Stimulated activated CD4-positive, alpha-beta T cell treated with anti-CD3 and anti-CD28 coated beads, TNF-alpha, amount 100 ng/mL, for 24 hours (primary cell): Measurements from ENCODE around the gene WDR4.
"Not testable (repeated sequence)": the region's sequence is repeated elsewhere in the genome, so short reads cannot be mapped to it uniquely, and the experiment has no call there.

Experiments
- DNase-seq, 3 experiments: peaks; one replicate each; pipeline ENCODE4 v3.0.0-alpha.2; 2020; ENCODE audit warnings: low read depth in 3 of 3

Gene WDR4, protein sequence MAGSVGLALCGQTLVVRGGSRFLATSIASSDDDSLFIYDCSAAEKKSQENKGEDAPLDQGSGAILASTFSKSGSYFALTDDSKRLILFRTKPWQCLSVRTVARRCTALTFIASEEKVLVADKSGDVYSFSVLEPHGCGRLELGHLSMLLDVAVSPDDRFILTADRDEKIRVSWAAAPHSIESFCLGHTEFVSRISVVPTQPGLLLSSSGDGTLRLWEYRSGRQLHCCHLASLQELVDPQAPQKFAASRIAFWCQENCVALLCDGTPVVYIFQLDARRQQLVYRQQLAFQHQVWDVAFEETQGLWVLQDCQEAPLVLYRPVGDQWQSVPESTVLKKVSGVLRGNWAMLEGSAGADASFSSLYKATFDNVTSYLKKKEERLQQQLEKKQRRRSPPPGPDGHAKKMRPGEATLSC

DNA sequence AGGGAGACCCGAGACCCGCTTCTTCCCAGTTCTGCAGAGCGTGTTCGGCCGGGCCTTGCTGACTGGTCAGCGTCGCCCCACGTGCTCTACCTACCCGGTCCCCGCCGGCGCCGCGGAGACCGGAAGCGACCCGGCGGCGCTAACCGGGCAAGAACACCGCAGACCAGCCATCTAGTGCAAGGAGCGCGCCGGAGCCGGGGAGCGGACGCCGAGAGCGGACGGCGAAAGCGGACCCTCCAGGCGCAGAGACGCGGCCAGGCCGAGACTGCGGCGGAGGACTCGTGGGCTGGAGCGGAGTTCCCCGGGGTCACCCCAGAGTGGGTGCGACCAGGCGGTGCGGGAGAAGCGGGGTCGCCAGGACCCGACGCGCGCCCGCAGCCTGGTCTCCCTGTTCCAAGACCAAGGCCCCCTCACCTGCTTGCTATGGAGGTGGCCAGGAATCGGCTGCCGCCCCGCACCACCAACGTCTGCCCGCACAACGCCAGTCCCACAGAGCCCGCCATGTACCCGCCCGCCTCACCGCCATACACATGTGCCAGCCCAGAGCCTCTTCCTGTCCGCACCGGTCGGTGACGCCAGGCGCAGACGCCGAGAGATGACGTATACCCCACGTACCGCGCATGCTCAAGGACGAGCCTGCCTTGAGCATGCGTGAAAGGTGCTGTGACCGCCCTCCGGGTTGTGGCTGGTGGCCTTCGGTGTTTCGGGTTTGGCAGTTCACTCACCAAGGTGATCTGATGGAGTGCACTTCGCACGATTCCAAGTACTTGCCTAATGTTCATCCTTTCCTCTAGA lies at the start of gene WDR4:
Gene WDR4, minus strand, starts transcription at position 547 of the 795 bp plus-strand sequence. Its CDS starts 44 bp downstream, at position 503.
- DNase-seq: peak; percentile 98 to 99 (median 98)

- not testable (repeated sequence) for DNase-seq
Observed at GRCh38 chr21:42927474-42928200, 48.3 kb upstream of the WDR4 start.

- no peak for DNase-seq
Observed at GRCh38 chr21:42925114-42925926, 46.0 kb upstream of the WDR4 start, which contains the start of gene ERVH48-1. ERVH48-1 (minus strand) TSS chr21:42925630; CDS start chr21:42919006, 6,624 bp downstream.

- DNase-seq: no peak
Observed at GRCh38 chr21:42924433-42924751, 45.1 kb upstream of the WDR4 start.

DNA sequence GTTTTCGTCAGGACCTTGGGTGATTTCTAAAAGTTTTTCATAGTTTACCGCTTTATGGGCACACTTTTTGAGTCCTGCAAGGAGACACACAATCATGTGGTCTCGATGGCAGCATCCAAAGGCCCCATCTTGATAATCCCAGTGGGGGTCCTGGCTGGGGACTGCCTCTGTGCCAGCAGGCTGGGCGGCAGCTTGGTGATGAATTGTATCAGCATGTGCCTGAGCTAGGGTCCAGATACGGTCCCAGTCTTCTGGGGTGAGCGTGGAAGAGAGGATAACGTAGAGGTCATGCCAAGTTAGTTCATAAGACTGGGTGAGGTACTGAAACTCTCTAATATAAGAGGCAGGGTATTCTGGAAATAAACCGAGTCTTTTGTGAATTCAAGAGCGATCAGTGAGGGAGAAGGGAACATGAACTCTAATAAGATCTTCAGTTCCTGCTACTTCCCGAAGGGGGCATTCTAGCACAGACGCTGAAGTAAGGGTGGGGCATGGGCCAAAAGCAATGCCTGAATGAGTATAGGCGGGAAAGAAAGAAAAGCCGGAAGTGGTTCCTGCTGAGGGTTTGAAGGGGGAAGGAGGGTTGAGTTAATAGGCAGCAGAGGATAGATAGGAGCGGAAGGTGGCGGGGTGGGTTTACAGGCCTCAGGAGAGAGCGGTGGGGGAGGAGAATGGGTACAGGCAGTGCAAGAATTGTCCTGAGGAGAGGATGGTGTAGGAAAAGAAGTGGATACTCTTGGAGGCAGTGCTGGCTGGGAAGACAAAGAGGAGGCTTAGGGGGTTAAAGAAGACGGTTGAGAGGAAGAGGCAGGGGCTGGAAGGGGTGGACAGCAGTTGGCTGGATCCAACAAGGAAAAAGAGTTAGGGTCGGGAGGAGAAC lies 44.5 kb upstream of the WDR4 start:
- DNase-seq: peak; percentile 46 to 68 (median 68)

- no peak for DNase-seq
Observed at GRCh38 chr21:42922918-42923317, 43.6 kb upstream of the WDR4 start.

DNA sequence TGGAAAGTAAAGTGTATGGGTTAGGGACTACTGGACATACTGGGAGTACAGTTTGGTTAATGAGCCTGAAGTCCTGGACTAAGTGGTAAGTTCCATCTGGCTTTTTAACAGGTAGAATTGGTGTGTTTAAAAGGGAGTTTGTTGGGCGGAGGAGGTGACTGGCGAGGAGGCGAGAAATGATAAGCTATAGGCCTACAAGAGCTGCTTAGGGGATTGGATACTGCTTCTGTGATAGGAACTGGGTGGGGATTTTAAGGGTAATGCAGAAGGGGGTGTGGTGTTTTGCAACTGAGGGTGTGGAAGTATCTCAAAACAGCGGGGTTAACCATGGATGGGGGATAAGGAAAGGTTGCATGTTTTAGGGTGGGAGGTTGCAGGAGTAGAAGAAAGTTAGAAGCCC lies 42.6 kb upstream of the WDR4 start:
- DNase-seq: no peak

- no peak for DNase-seq
Observed at GRCh38 chr21:42918291-42918690, 39.0 kb upstream of the WDR4 start.

- DNase-seq: no peak
Observed at GRCh38 chr21:42913476-42913875, 34.1 kb upstream of the WDR4 start.

GRCh38 chr21:42911920-42912319 lies 32.6 kb upstream of the WDR4 start:
- DNase-seq: not testable (repeated sequence)

DNA sequence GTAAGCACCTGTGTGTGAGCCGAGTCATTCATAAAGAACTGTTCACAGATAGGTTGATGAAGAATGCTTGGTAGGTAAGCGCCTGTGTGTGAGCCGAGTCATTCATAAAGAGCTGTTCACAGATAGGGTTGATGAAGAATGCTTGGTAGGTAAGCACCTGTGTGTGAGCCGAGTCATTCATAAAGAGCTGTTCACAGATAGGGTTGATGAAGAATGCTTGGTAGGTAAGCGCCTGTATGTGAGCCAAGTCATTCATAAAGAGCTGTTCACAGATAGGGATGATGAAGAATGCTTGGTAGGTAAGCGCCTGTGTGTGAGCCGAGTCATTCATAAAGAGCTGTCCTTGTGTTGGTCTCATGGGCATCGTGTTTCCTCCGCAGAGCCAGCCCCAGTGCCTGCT lies 29.1 kb upstream of the WDR4 start:
- not testable (repeated sequence) for DNase-seq

GRCh38 chr21:42906233-42906632 lies 26.9 kb upstream of the WDR4 start:
- DNase-seq: no peak

DNA sequence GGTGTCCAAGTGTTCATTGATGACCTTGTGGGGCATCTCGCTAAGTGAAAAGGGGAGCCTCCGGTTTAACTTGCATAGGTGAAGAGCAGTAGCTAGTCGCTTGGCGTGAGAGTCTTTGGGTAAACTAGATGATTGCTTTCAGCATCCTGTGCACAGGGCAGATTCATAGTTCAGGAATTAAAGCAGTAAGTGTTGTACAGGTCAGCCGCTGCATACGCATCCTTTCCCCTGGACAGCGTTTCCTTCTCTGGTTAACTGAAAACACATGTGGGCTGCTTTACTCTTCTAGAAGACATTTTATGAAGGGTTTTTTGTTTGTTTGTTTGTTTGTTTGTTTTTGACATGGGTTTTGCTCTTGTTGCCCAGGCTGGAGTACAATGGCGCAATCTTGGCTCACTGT lies 25.9 kb upstream of the WDR4 start:
- no peak for DNase-seq

DNA sequence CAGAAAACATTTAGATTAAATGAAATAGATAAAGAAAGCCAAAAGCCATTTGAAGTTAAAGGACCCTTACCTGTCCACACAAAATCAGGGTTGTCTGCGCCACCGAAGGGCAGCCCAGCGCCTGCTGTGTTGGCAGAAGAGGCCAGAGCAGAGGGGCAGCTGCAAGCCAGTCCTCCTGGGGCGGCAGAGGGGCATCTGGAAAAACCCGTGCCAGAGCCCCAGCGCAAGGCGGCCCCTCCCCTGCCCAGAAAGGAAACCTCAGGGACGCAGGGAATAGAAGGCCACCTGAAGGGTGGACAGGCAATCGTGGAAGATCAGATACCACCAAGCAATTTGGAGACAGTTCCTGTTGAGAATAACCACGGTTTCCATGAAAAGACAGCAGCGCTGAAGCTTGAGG lies 24.5 kb upstream of the WDR4 start:
- DNase-seq: no peak

GRCh38 chr21:42900446-42900845 lies 21.1 kb upstream of the WDR4 start:
- no peak for DNase-seq

DNA sequence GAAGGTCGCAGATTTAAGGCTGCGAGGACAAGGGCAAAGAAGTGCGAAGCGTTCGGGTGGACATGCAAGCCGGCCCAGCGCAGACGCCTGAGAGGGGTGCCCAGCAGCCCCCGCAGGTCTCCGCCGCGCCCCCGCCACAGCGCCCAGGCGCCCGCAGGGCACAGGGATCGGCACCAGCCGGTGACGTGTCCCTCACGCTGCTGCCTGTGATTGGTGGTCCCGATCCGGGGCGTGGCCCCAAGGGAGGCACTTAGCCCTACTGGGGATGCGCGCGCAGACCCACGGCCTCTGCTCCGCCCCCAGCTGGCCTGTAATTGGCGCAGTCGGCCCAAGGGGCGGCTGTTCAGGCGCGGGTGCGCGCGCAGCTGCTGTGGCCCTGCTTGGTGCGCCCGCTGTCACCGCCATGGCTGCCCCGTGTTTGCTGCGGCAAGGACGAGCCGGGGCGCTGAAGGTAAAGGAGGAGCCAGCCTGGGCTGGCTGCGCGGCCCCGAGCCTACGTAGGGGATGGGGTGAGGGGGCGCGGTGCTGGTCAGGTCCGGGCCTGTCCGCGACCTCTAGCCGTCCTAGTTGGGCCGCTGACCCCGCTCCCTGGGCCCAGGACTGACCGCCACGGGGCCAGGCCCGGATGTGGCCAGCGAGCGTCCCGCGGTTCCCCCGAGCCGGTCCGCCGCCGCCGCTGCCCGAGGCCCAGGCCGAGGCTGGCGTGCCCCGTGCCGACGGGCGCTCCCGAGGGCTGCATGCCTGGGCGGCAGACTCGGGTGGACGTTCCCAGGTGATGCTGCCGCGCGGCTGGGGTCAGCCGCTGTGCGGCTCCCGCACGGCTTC lies 13.8 kb upstream of the WDR4 start, which contains the start of gene NDUFV3:
Gene NDUFV3, plus strand, starts transcription at position 379 of the 825 bp plus-strand sequence. Its CDS starts 25 bp downstream, at position 404.
- DNase-seq: peak; percentile 100

GRCh38 chr21:42892582-42892930 lies 13.2 kb upstream of the WDR4 start:
- no peak for DNase-seq

DNA sequence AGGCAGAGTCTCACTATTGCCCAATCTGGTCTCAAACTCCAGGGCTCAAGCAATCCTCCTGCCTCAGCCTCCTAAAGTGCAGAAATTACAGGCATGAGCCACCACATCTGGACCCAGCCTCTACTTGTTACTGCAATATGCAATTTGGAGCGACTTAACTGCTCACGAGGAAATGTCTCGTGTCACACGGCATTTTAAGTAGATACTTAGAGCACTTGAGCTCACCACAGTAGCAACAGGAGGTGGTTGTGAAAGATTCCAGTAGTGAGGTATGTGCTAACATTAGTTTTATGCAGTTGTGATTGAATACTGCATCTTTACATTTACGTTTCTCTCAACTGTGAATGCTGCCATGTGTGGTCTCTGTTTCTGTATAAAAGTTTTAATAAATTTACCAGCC lies 8.0 kb upstream of the WDR4 start:
- DNase-seq: no peak

DNA sequence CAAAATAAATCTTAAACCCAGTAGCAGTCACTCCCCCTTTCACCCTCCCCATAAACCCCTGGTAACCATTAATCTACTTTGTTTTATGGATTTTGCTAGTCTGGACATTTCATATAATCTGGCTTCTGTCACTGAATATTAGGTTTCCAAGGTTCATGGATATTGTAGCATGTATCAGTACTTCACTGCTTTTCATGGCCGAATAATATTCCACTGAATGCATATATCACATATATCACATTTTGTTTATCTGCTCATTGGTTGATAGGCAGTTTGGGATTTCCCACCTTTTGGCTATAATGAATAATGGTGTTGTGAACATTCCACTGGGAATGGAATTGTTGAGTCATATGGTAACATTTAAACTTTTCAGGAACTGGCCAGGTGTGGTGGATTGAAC lies 4.6 kb upstream of the WDR4 start:
- no peak for DNase-seq
